HG03442 (cell line): Measurements from ENCODE around the gene RELL2.

Source experiments
- ATAC-seq: cut with Tn5 transposase; IDR thresholded peaks from one replicate; pipeline ENCODE4 v1.9.1; 2021; ENCODE audit warnings: mild to moderate bottlenecking, moderate library complexity; ENCODE audit not compliant: unreplicated experiment

Gene RELL2

DNA sequence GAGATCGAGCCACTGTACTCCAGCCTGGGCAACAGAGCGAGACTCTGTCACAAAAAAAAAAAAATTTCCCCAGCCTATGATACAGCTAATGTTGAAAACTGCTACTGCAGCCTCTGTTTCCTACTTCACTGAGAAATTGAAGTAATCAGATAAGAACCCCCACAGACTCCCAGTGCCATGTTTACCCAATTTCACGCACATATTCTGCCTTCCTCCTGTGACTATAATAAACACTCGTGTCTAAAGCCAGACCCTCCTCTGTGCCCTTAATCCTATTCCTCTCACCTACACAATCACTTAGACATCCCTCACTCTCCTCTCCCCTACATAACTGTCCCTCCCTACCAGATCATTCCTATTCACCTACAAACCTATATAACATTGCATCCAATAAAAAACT is 38.9 kb downstream of the RELL2 start:
- ATAC-seq: no peak

GRCh38 chr5:141677415-141677814 is 40.6 kb downstream of the RELL2 start:
- ATAC-seq: no peak

GRCh38 chr5:141680178-141680577 is 43.4 kb downstream of the RELL2 start:
- no peak for ATAC-seq

DNA sequence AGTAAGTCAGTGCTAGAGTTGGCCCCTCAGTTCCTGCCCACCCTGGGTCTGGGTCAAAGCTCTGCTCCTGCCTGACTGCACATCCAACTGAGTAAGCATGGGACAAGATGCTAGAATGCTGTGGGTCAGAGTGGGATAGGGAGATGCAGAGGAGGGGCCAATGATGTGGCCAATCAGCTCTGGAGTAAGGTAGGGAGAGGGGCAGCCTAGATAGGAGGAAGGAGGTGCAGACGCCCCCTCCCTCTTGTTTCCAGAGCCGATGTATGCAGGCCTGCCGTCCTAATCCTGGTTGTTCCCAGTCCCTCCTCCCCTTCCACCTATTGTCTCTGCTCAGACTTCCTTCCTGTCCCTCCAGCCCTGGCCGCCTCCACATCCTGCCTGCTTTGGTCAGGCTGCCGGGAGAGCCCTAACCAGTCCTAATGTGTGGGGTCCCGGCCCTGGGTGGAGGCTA is 44.0 kb downstream of the RELL2 start:
- ATAC-seq: no peak

- ATAC-seq: no peak
Measured at GRCh38 chr5:141681295-141681694, 44.5 kb downstream of the RELL2 start.

DNA sequence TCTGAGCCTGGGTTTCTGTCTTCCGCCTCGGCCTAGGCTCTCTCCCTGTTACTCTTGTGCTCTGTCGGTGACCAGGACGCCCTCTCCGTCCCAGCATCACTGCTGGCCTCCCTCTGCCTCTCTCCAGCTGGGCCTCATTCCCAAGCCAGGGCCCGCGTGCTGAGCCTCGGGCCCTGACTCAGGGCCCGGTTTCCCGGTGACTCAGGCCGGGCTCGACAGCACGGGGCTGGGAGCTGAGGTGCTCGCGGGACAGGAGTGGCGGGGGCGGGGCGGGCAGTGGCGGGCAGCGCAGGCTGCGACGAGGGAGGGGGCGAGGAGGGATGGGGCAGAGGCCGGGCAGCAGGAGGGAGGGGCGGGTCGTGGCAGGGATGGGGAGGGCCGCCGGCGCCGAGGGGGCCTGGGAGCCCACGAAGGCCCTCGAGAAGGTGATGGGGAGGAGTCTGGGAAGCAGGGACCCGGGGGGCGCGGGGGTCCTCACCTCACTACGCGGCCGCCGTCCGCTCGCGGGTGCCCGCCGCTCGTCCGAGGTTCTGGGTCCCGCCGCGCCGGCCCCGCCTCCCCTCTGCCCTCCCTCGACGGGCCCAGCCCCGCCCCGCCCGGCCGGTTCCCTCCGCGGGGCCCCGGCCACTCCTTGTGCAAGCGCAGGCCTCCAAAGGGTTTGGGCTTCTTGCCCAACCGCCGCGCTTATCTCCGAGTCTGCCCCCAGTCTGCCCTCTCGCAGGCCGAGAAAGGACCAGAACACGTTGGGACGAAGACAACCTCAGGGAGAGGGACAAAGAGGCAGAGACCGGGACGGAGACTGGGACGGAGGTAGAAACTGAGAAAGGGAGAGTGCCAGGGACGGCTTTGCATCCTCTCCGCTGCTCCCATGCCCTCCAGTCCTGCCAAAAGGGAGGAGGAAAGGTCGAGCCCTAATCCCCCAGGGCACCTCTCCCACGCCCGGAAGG is 45.2 kb downstream of the RELL2 start, which contains the start of gene ARAP3:
TSS of gene ARAP3 (minus strand) at position 536 of the 947 bp plus-strand sequence. CDS start 1,744 bp downstream, outside the sequence.
- ATAC-seq: no peak

GRCh38 chr5:141683596-141684141 is 46.9 kb downstream of the RELL2 start:
- no peak for ATAC-seq

- ATAC-seq: no peak
Measured at GRCh38 chr5:141685591-141685990, 48.8 kb downstream of the RELL2 start.

DNA sequence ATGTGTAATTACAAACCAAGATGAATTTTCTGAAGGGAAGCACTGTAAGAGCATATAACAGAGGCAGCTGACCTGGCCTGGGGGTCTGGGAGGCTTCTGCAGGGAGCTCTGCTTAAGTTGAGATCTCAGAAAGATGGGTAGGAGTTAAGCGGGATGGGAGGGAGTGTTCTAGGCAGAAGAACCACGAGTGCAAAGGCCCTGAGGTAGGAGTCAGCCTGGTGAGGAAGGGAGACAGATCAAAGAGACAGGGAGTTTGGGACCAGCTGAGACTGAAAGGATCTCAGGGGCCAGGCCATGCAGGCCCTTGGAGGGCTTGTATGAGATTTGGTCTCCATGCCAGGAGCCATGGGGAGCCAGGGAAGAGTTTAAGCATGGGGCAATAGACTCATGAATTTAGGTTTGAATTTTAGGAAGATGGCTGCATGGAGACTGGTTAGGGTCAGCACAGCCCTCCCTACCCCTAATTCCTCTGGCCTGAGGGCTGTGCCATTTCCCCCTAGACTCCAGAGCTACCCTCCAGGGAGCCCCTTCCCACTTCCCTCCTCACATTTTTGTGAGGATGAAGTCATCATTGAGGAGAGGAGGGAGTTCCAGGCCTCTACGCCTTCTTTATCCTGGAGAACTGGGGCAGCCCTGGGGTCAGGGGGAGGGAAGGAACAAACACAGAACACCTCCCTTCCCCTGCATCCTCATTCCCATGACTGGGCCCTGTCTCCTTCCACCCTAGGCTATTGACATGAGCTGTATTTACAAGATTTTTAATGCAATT is 50.0 kb downstream of the RELL2 start:
- no peak for ATAC-seq
